ENCODE data around the gene MARK3.
"Not testable (repeated sequence)": the region's sequence is repeated elsewhere in the genome, so short reads cannot be mapped to it uniquely, and the experiment has no call there.

MARK3 gene

GRCh38 chr14:103521438-103521950 is 136.3 kb downstream of the MARK3 start:
- TF ChIP-seq, protein P1, sequence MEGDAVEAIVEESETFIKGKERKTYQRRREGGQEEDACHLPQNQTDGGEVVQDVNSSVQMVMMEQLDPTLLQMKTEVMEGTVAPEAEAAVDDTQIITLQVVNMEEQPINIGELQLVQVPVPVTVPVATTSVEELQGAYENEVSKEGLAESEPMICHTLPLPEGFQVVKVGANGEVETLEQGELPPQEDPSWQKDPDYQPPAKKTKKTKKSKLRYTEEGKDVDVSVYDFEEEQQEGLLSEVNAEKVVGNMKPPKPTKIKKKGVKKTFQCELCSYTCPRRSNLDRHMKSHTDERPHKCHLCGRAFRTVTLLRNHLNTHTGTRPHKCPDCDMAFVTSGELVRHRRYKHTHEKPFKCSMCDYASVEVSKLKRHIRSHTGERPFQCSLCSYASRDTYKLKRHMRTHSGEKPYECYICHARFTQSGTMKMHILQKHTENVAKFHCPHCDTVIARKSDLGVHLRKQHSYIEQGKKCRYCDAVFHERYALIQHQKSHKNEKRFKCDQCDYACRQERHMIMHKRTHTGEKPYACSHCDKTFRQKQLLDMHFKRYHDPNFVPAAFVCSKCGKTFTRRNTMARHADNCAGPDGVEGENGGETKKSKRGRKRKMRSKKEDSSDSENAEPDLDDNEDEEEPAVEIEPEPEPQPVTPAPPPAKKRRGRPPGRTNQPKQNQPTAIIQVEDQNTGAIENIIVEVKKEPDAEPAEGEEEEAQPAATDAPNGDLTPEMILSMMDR (IDR thresholded peaks at IDR 0.05; ENCODE audit: control extremely low read depth, extremely low read depth, low read depth, missing control alignments), result no peak
- no peak for DNase-seq (ENCODE audit: extremely low spot score)
- ChIA-PET POLR2A (interaction anchor here (0.7 kb wide), 1 partner anchor 18 kb away, joined by 3 read pairs; no protein-coding TSS in a partner anchor), CTCF (interaction anchor here (0.6 to 9.5 kb wide), 12 partner anchors 8 to 389 kb away, joined by 3 to 214 read pairs (median 4); no protein-coding TSS in a partner anchor)

DNA sequence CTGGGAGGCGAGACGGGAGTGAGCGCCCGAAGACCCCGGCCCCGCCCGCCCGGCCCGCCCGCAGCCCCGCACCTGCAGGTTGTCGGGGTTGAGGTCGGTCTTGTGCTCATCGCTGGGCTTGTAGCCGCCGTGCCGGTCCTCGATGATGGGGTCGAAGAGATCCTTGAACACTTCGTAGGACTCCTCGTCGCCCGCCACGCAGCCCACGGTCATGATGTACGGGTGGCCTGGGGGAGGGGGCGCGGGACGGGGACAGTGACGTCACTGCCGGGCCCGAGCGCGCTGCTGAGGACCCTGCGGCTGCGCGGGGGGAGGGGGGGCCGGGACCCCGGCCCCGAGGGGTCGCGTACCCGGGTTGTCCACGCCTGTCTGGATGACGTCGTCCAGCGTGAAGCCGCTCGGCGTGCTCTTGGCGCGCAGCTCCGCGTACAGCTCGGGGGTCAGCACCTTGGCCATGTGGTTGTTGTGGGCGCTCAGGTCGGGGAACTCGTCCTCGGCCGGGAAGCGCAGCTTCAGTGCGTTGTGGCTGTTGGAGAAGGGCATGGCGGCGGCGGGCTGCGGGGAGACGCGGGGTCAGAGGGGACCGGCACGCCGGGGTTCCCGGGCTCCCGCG is 136.8 kb downstream of the MARK3 start:
- TF ChIP-seq, protein P1 (IDR thresholded peaks at IDR 0.05; ENCODE audit: control extremely low read depth, extremely low read depth, low read depth, missing control alignments), result no peak
- no peak for DNase-seq (ENCODE audit: extremely low spot score)
- ChIA-PET CTCF (interaction anchor here (1.1 to 9.5 kb wide), 6 partner anchors 15 to 388 kb away, joined by 3 to 214 read pairs (median 5); no protein-coding TSS in a partner anchor), POLR2A (interaction anchor here (0.7 kb wide), 1 partner anchor 18 kb away, joined by 3 read pairs; no protein-coding TSS in a partner anchor)

- CTCF ChIA-PET, result interaction anchor here (1.3 to 9.5 kb wide), 2 partner anchors 25 to 35 kb away, joined by 3 to 214 read pairs; no protein-coding TSS in a partner anchor
- TF ChIP-seq, protein P1 (IDR thresholded peaks at IDR 0.05; ENCODE audit: control extremely low read depth, extremely low read depth, low read depth, missing control alignments), result no peak
- DNase-seq (ENCODE audit: extremely low spot score), result peak; percentile 66
- POLR2A ChIA-PET, result no interaction called here
These were observed 137.7 kb downstream of the MARK3 start, which contains the start of gene CKB for GRCh38 chr14:103522649-103523574. TSS of gene CKB (minus strand) at chr14:103522830. CDS start at chr14:103522493, 337 bp downstream.

- ChIA-PET CTCF (interaction anchor here (1.1 to 9.5 kb wide), 2 partner anchors 24 kb away, joined by 3 to 214 read pairs; no protein-coding TSS in a partner anchor), POLR2A (no interaction called here)
- TF ChIP-seq, protein P1 (IDR thresholded peaks at IDR 0.05; ENCODE audit: control extremely low read depth, extremely low read depth, low read depth, missing control alignments), result no peak
- no peak for DNase-seq (ENCODE audit: extremely low spot score)
These were observed 138.3 kb downstream of the MARK3 start for GRCh38 chr14:103523575-103523954.

- POLR2A ChIA-PET, result no interaction called here
- TF ChIP-seq, protein P1 (IDR thresholded peaks at IDR 0.05; ENCODE audit: control extremely low read depth, extremely low read depth, low read depth, missing control alignments), result no peak
- CTCF ChIA-PET, result interaction anchor here (1.1 kb wide), 1 partner anchor 23 kb away, joined by 3 read pairs; no protein-coding TSS in a partner anchor
- no peak for DNase-seq (ENCODE audit: extremely low spot score)
These were observed 139.1 kb downstream of the MARK3 start for GRCh38 chr14:103524002-103524935.

- DNase-seq (ENCODE audit: extremely low spot score); POLR2A ChIA-PET; CTCF ChIA-PET: not testable (repeated sequence)
These were observed 140.4 kb downstream of the MARK3 start for GRCh38 chr14:103525430-103526246.
